A673 (cell line): ENCODE data around the gene CLEC7A.

Source experiments
- EZH2 ChIP-seq: fragments of 200-600 bp; sonication (generic); IDR thresholded peaks from 2 replicates; pipeline ENCODE4 v1.6.1; 2017; ENCODE audit warnings: borderline replicate concordance, low read depth, mild to moderate bottlenecking, mixed read lengths, antibody characterized with exemption, low read length; ENCODE audit not compliant: poor library complexity, severe bottlenecking
- TF ChIP-seq, protein P1 (sequence below): fragments of 300-800, 200-600 bp; sonication (generic); conservative IDR thresholded peaks from 2 replicates; pipeline ENCODE4 v1.5.1; 2017; ENCODE audit warnings: low read depth, mild to moderate bottlenecking, antibody characterized with exemption, low read length, moderate library complexity, mixed read lengths

DNA sequence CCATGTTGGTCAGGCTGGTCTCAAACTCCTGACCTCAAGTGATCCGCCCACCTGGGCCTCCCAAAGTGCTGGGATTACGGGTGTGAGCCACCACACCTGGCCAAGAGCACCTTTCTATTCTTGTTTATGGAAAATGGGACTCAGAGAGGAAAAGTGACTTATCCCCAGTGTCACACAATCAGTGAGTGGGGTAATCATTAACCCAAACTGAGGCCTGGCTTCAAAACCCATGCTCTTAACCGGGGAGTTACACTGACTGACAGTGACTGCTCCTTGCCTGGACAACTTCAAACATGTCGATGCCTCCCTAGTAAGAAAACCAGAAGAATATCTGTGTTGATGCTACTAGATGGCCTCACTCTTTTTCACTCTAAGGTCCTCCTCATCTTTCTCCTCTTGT lies 7.3 kb downstream of the CLEC7A start:
- TF ChIP-seq, protein P1, sequence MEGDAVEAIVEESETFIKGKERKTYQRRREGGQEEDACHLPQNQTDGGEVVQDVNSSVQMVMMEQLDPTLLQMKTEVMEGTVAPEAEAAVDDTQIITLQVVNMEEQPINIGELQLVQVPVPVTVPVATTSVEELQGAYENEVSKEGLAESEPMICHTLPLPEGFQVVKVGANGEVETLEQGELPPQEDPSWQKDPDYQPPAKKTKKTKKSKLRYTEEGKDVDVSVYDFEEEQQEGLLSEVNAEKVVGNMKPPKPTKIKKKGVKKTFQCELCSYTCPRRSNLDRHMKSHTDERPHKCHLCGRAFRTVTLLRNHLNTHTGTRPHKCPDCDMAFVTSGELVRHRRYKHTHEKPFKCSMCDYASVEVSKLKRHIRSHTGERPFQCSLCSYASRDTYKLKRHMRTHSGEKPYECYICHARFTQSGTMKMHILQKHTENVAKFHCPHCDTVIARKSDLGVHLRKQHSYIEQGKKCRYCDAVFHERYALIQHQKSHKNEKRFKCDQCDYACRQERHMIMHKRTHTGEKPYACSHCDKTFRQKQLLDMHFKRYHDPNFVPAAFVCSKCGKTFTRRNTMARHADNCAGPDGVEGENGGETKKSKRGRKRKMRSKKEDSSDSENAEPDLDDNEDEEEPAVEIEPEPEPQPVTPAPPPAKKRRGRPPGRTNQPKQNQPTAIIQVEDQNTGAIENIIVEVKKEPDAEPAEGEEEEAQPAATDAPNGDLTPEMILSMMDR: no peak
- no peak for TF ChIP-seq EZH2
